GM15510 (cell line): ENCODE data around the gene ZMYND19.

Source experiments
- POLR2A ChIP-seq: IDR thresholded peaks from 3 replicates; pipeline ENCODE4 v1.6.1; 2011; ENCODE audit warnings: borderline replicate concordance; ENCODE audit not compliant: insufficient read length; ENCODE audit errors: extremely low read depth

Gene ZMYND19

DNA sequence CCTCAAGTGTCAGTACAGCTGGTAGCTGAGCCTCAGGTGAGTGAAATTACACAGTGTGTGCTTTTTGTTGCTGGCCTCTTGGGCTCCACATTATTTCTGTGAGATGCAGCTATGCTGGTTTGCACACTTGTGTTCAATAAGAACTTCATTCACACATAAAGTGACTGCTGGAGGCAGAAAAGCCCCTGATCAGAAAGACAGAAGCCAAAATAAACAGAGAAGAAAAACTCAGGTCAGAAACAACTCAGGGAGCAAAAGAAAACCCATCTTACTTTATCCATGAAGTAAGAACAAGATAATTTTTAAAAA lies 55.2 kb downstream of the ZMYND19 start:
- no peak for TF ChIP-seq POLR2A

DNA sequence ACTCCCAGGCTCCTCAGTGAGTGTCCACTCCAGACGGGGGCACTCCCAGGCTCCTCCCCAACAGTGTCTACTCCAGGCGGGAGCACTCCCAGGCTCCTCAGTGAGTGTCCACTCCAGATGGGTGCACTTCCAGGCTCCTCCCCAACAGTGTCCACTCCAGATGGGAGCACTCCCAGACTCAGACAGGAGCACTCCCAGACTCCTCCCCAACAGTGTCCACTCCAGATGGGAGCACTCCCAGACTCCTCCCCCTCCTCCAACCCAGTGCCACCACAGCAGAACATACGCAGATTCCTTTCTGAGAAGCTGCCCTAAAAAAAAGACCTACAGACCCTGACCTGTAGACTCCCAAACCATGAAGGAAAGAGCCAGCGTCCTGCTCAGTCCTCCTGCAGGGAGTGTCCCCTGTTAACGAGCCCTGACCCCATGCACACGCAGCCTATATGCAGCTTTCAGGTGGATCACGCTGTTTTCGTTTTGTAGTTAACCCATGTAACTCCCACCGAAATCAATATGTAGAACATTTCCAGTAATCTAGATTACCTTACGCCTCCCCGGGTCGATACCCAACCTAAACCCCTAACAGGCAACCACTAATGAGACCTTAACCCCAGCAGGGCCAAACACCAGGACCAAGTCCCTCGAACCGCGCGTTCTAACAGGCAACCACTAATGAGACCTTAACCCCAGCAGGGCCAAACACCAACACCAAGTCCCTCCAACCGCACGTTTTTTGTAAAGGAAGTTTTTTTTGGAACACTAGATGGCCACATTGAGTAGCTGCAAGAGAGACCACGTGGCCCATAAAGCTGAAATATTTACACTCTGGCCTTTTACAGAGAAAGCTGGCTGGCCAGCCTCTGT lies 55.8 kb downstream of the ZMYND19 start:
- TF ChIP-seq POLR2A: no peak
